Astrocyte (in vitro differentiated cells and primary cell): ENCODE results near the gene THSD7B. TPM values are rescaled to one million over a fixed set of nuclear protein-coding genes. Genes with fewer than 3 reads are reported as not detected.

Experiments used
- DNase-seq: peaks from one replicate; pipeline ENCODE4 v3.0.0-alpha.2; 2010; ENCODE audit warnings: low read depth
- FAIRE-seq: peaks from 2 replicates; lab custom pipeline; 2011; peaks lifted over from hg19 to GRCh38; lab: Jason Lieb, UNC
- H2AFZ ChIP-seq: 2 replicates; pipeline ENCODE4 v1.6.0; 2012; ENCODE audit warnings: low read depth, low read length, inconsistent platforms
- H3K27ac ChIP-seq: 2 replicates; pipeline ENCODE4 v1.5.1; 2011; ENCODE audit warnings: low read depth, low read length, inconsistent platforms
- H3K27me3 ChIP-seq: 2 replicates; pipeline ENCODE4 v1.6.0; 2011; ENCODE audit warnings: low read length, inconsistent platforms; ENCODE audit not compliant: insufficient read depth
- H3K36me3 ChIP-seq: 2 replicates; pipeline ENCODE4 v1.5.1; 2011; ENCODE audit warnings: low read length, inconsistent platforms; ENCODE audit not compliant: insufficient read depth
- H3K4me1 ChIP-seq: 2 replicates; pipeline ENCODE4 v1.5.1; 2011; ENCODE audit warnings: low read length, inconsistent platforms; ENCODE audit not compliant: insufficient read depth
- H3K4me2 ChIP-seq: 2 replicates; pipeline ENCODE4 v1.6.0; 2012; ENCODE audit warnings: low read length, inconsistent platforms
- H3K4me3 ChIP-seq: 2 replicates; pipeline ENCODE4 v1.5.1; 2011; ENCODE audit warnings: low read depth, mild to moderate bottlenecking, low read length, inconsistent platforms; ENCODE audit not compliant: insufficient read depth
- H3K79me2 ChIP-seq: 2 replicates; pipeline ENCODE4 v1.6.0; 2012; ENCODE audit warnings: mild to moderate bottlenecking, low read length, inconsistent platforms; ENCODE audit not compliant: insufficient read depth
- H3K9ac ChIP-seq: 2 replicates; pipeline ENCODE4 v1.6.0; 2012; ENCODE audit warnings: mild to moderate bottlenecking, low read length, inconsistent platforms
- H3K9me3 ChIP-seq: 2 replicates; pipeline ENCODE4 v1.5.1; 2012; ENCODE audit warnings: low read depth, mild to moderate bottlenecking, low read length, inconsistent platforms; ENCODE audit not compliant: insufficient read depth
- H4K20me1 ChIP-seq: 2 replicates; pipeline ENCODE4 v1.6.0; 2012; ENCODE audit warnings: low read length, inconsistent platforms; ENCODE audit not compliant: insufficient read depth
- H3K27ac Mint-ChIP-seq: one replicate; pipeline ENCODE4 v1.8.0; 2021; ENCODE audit warnings: mild to moderate bottlenecking, mixed read lengths; ENCODE audit not compliant: unreplicated experiment
- H3K27me3 Mint-ChIP-seq: one replicate; pipeline ENCODE4 v1.8.0; 2021; ENCODE audit warnings: low read depth, mixed read lengths; ENCODE audit not compliant: unreplicated experiment
- H3K36me3 Mint-ChIP-seq: one replicate; pipeline ENCODE4 v1.8.0; 2021; ENCODE audit warnings: low read depth, mixed read lengths; ENCODE audit not compliant: unreplicated experiment
- H3K4me1 Mint-ChIP-seq: one replicate; pipeline ENCODE4 v1.8.0; 2021; ENCODE audit warnings: low read depth, mixed read lengths; ENCODE audit not compliant: unreplicated experiment
- H3K4me3 Mint-ChIP-seq: one replicate; pipeline ENCODE4 v1.8.0; 2021; ENCODE audit warnings: mild to moderate bottlenecking, moderate library complexity, mixed read lengths; ENCODE audit not compliant: unreplicated experiment
- H3K9me3 Mint-ChIP-seq: one replicate; pipeline ENCODE4 v1.8.0; 2021; ENCODE audit warnings: mild to moderate bottlenecking, mixed read lengths; ENCODE audit not compliant: unreplicated experiment
- CTCF ChIP-seq: IDR thresholded peaks from 2 replicates; pipeline ENCODE4 v1.5.1; 2011; ENCODE audit warnings: low read depth, mild to moderate bottlenecking, inconsistent platforms, low read length, moderate library complexity; ENCODE audit not compliant: insufficient read depth
- EZH2 ChIP-seq: IDR thresholded peaks from 2 replicates; pipeline ENCODE4 v1.6.1; 2012; ENCODE audit warnings: mild to moderate bottlenecking, low read length, inconsistent platforms; ENCODE audit not compliant: insufficient read depth
- total RNA-seq: library from RNA; stranded (reverse); gene quantifications from 2 replicates; pipeline ENCODE4 v1.2.1, GENCODE V29; 2021

The THSD7B gene
- total RNA-seq, 1 donor from 2014 or later, result 0.18 TPM

GRCh38 chr2:137677466-137677865 lies 912.1 kb downstream of the THSD7B start:
- H3K79me2 ChIP-seq, result no peaks in the 10 kb centered on the region
- H3K27me3 ChIP-seq, result no peaks in the 10 kb centered on the region
- H2AFZ ChIP-seq, result no peak overlapping the region
- no peak for TF ChIP-seq EZH2
- no peak overlapping the region for H3K9ac ChIP-seq
- H3K4me2 ChIP-seq, result no peak overlapping the region
- FAIRE-seq, result no peak
- no peaks in the 10 kb centered on the region for H3K36me3 ChIP-seq
- DNase-seq, result no peak
- Mint-ChIP-seq H3K36me3 (no peaks in the 10 kb centered on the region), H3K27ac (no peak overlapping the region), H3K27me3 (no peaks in the 10 kb centered on the region), H3K9me3 (no peaks in the 10 kb centered on the region), H3K4me3 (no peak overlapping the region), H3K4me1 (peaks cover 7% of the 10 kb centered on the region)
- no peaks in the 10 kb centered on the region for H3K4me1 ChIP-seq
- no peak overlapping the region for H3K27ac ChIP-seq
- no peaks in the 10 kb centered on the region for H3K9me3 ChIP-seq
- H3K4me3 ChIP-seq, result no peak overlapping the region
- H4K20me1 ChIP-seq, result no peaks in the 10 kb centered on the region

- no peaks in the 10 kb centered on the region for H3K79me2 ChIP-seq
- no peak overlapping the region for H3K4me3 ChIP-seq
- H4K20me1 ChIP-seq, result no peaks in the 10 kb centered on the region
- no peak overlapping the region for H3K4me3 Mint-ChIP-seq
- peak; percentile 65 for DNase-seq
- no peaks in the 10 kb centered on the region for H3K27me3 ChIP-seq
- FAIRE-seq, result no peak
- peaks cover 13% of the 10 kb centered on the region for H3K27me3 Mint-ChIP-seq
- H3K27ac Mint-ChIP-seq, result no peak overlapping the region
- H2AFZ ChIP-seq, result no peak overlapping the region
- H3K36me3 ChIP-seq, result no peaks in the 10 kb centered on the region
- H3K27ac ChIP-seq, result no peak overlapping the region
- H3K9me3 ChIP-seq, result no peaks in the 10 kb centered on the region
- peaks cover 3% of the 10 kb centered on the region for H3K4me1 ChIP-seq
- peaks cover 11% of the 10 kb centered on the region for H3K9me3 Mint-ChIP-seq
- H3K4me2 ChIP-seq, result no peak overlapping the region
- TF ChIP-seq EZH2 (no peak), CTCF (no peak)
- peaks cover 4% of the 10 kb centered on the region for H3K4me1 Mint-ChIP-seq
- no peak overlapping the region for H3K9ac ChIP-seq
- no peaks in the 10 kb centered on the region for H3K36me3 Mint-ChIP-seq
Measured at GRCh38 chr2:137689549-137689948, 924.2 kb downstream of the THSD7B start.

- H3K4me3 Mint-ChIP-seq, result no peak overlapping the region
- peaks cover 3% of the 10 kb centered on the region for H3K4me1 ChIP-seq
- no peaks in the 10 kb centered on the region for H3K36me3 ChIP-seq
- peak; percentile 42 for DNase-seq
- no peaks in the 10 kb centered on the region for H3K79me2 ChIP-seq
- H3K9ac ChIP-seq, result no peak overlapping the region
- H3K27ac ChIP-seq, result no peak overlapping the region
- H3K9me3 Mint-ChIP-seq, result peaks cover 4% of the 10 kb centered on the region
- FAIRE-seq, result no peak
- H3K27me3 ChIP-seq, result no peaks in the 10 kb centered on the region
- no peak overlapping the region for H3K27ac Mint-ChIP-seq
- no peaks in the 10 kb centered on the region for H4K20me1 ChIP-seq
- H3K36me3 Mint-ChIP-seq, result no peaks in the 10 kb centered on the region
- H3K4me1 Mint-ChIP-seq, result peaks cover 6% of the 10 kb centered on the region
- H3K27me3 Mint-ChIP-seq, result no peaks in the 10 kb centered on the region
- peak overlapping the region; percentile 39 for H3K4me2 ChIP-seq
- H2AFZ ChIP-seq, result no peak overlapping the region
- no peaks in the 10 kb centered on the region for H3K9me3 ChIP-seq
- H3K4me3 ChIP-seq, result no peak overlapping the region
- TF ChIP-seq CTCF (no peak), EZH2 (no peak)
Measured at GRCh38 chr2:137693534-137693933, 928.2 kb downstream of the THSD7B start.
